HCT116 (cell line): ENCODE measurements around the gene CHST1. TPM values are rescaled to one million over a fixed set of nuclear protein-coding genes. Genes with fewer than 3 reads are reported as not detected.

Experiments
- ATAC-seq: fragments of 200-7000 bp; cut with Tn5 transposase; 2 replicates; pipeline ENCODE4 v1.9.1; 2020; ENCODE audit warnings: mild to moderate bottlenecking, moderate library complexity
- BruUV-seq: library from RNA; stranded (reverse); fragments of 400-500 nt; replicated peaks from 2 replicates; lab custom pipeline; 2021; lab: Mats Ljungman, UMichigan
- CTCF ChIA-PET: fragments of 300-600 bp; sonication (Branson Sonifier 250); formaldehyde crosslinking; loops from one replicate; lab custom pipeline; 2021; ENCODE audit warnings: antibody characterized with exemption; lab: Charles Lee
- POLR2A ChIA-PET: fragments of 300-600, 350-600 bp; sonication (Branson Sonifier 250); formaldehyde crosslinking; loops from one replicate; lab custom pipeline; 2021; ENCODE audit warnings: antibody characterized with exemption; lab: Charles Lee
- RAD21 ChIA-PET, 2 experiments: fragments of 300-600 bp; sonication (Branson Sonifier 250); formaldehyde crosslinking; loops; one replicate each; lab custom pipeline; 2023; ENCODE audit warnings: low total read pairs in 2 of 2; ENCODE audit not compliant: uncharacterized antibody in 2 of 2, unreplicated experiment in 2 of 2, low non-redundant PET in 1 of 2; lab: Charles Lee
- DNase-seq: peaks from one replicate; pipeline ENCODE4 v3.0.0-alpha.2; 2010; ENCODE audit warnings: low read depth, low spot score
- H2AFZ ChIP-seq: fragments of 200-600 bp; shearing (Covaris generic), sonication (generic); 2 replicates; pipeline ENCODE4 v1.6.1; 2017; ENCODE audit warnings: low read depth, mixed run types, mixed read lengths, antibody characterized with exemption, low read length; ENCODE audit not compliant: poor library complexity, severe bottlenecking
- H3K27ac ChIP-seq: 2 replicates; pipeline ENCODE4 v1.5.1; 2012; ENCODE audit warnings: low read depth, low read length
- H3K27me3 ChIP-seq: fragments of 200-600 bp; sonication (generic); 2 replicates; pipeline ENCODE4 v1.6.1; 2016; ENCODE audit warnings: mixed run types, low read length, mixed read lengths; ENCODE audit not compliant: insufficient read depth
- H3K36me3 ChIP-seq, 2 experiments: fragments of 200-500 bp in 1 of 2; fragments of 200-600 bp in 1 of 2; sonication (Bioruptor generic) in 1 of 2; sonication (generic) in 1 of 2; 2 replicates each; pipeline versions ENCODE4 v1.5.1 to v1.6.1; 2014 to 2016; ENCODE audit warnings: low read length in 2 of 2, inconsistent platforms in 1 of 2, mixed read lengths in 1 of 2, mixed run types in 1 of 2; ENCODE audit not compliant: insufficient read depth in 2 of 2, control insufficient read depth in 1 of 2
- H3K4me1 ChIP-seq, 2 experiments: fragments of 200-600 bp in 1 of 2; sonication (generic) in 1 of 2; 2 replicates each; pipeline versions ENCODE4 v1.5.1 to v1.6.1; 2012 to 2017; ENCODE audit warnings: low read length in 2 of 2, inconsistent platforms in 1 of 2, mild to moderate bottlenecking in 1 of 2, mixed read lengths in 1 of 2, mixed run types in 1 of 2, moderate library complexity in 1 of 2; ENCODE audit not compliant: insufficient read depth in 2 of 2, control insufficient read depth in 1 of 2
- H3K4me2 ChIP-seq: fragments of 200-600 bp; sonication (generic); 2 replicates; pipeline ENCODE4 v1.6.1; 2017; ENCODE audit warnings: mixed run types, low read length, mixed read lengths
- H3K4me3 ChIP-seq, 2 experiments: fragments of 200-600 bp in 1 of 2; sonication (generic) in 1 of 2; replicated peaks in 1 of 2; 2 replicates each; pipeline ENCODE4 v1.5.1; 2011 to 2016; ENCODE audit warnings: low read length in 2 of 2, control low read depth in 1 of 2, low read depth in 1 of 2, mild to moderate bottlenecking in 1 of 2, mixed read lengths in 1 of 2, mixed run types in 1 of 2
- H3K79me2 ChIP-seq: fragments of 200-600 bp; sonication (generic); 2 replicates; pipeline ENCODE4 v1.6.1; 2017; ENCODE audit warnings: mild to moderate bottlenecking, mixed run types, low read length, moderate library complexity, mixed read lengths; ENCODE audit not compliant: insufficient read depth
- H3K9ac ChIP-seq: fragments of 200-600 bp; sonication (generic); 2 replicates; pipeline ENCODE4 v1.6.1; 2016; ENCODE audit warnings: low read length, mixed read lengths
- H3K9me2 ChIP-seq: fragments of 200-600 bp; sonication (generic), shearing (Covaris generic); 2 replicates; pipeline ENCODE4 v1.6.1; 2017; ENCODE audit warnings: mixed run types, mild to moderate bottlenecking, moderate library complexity; ENCODE audit not compliant: insufficient read depth
- H3K9me3 ChIP-seq, 2 experiments: fragments of 200-500 bp in 1 of 2; fragments of 200-600 bp in 1 of 2; sonication (Bioruptor generic) in 1 of 2; sonication (generic) in 1 of 2; 2 replicates each; pipeline ENCODE4 v1.6.1; 2014 to 2017; ENCODE audit warnings: low read length in 2 of 2, mixed read lengths in 2 of 2, inconsistent platforms in 1 of 2, low read depth in 1 of 2, mild to moderate bottlenecking in 1 of 2, mixed run types in 1 of 2, moderate library complexity in 1 of 2; ENCODE audit not compliant: control insufficient read depth in 1 of 2, insufficient read depth in 1 of 2
- H4K20me1 ChIP-seq: fragments of 200-600 bp; sonication (generic), shearing (Covaris generic); 2 replicates; pipeline ENCODE4 v1.6.1; 2017; ENCODE audit warnings: mixed run types, mild to moderate bottlenecking, moderate library complexity; ENCODE audit not compliant: insufficient read depth
- ATF3 ChIP-seq: IDR thresholded peaks from 2 replicates; pipeline ENCODE4 v1.6.1; 2012
- CTCF ChIP-seq, 3 experiments: fragments of 200-600 bp in 1 of 3; sonication (generic) in 1 of 3; IDR thresholded peaks in 2 of 3; conservative IDR thresholded peaks in 1 of 3; 2 replicates each; pipeline ENCODE4 v1.5.1; 2012 to 2017; ENCODE audit warnings: low read depth in 2 of 3, low read length in 2 of 3, antibody characterized with exemption in 1 of 3, borderline replicate concordance in 1 of 3, control low read depth in 1 of 3, mild to moderate bottlenecking in 1 of 3, mixed read lengths in 1 of 3, mixed run types in 1 of 3, moderate library complexity in 1 of 3; ENCODE audit not compliant: insufficient read depth in 1 of 3
- EGR1 ChIP-seq: IDR thresholded peaks from 2 replicates; pipeline ENCODE4 v1.6.1; 2012; ENCODE audit warnings: low read depth
- EZH2phosphoT487 ChIP-seq: fragments of 200-600 bp; IDR thresholded peaks from 2 replicates; pipeline ENCODE4 v1.6.1; 2018; ENCODE audit warnings: antibody characterized with exemption, borderline replicate concordance
- POLR2A ChIP-seq: IDR thresholded peaks from 2 replicates; pipeline ENCODE4 v1.7.0; 2011; ENCODE audit warnings: borderline replicate concordance; ENCODE audit not compliant: insufficient read depth, insufficient read length; ENCODE audit errors: extremely low read depth
- REST ChIP-seq: IDR thresholded peaks from 2 replicates; pipeline ENCODE4 v1.6.1; 2012; ENCODE audit warnings: low read depth
- ZFX ChIP-seq: fragments of 450-650 bp; IDR thresholded peaks from 2 replicates; pipeline ENCODE4 v1.6.1; 2017
- ZNF274 ChIP-seq: fragments of 200-500 bp; sonication (Bioruptor generic); IDR thresholded peaks from 2 replicates; pipeline ENCODE4 v1.6.1; 2014; ENCODE audit warnings: mild to moderate bottlenecking, low read depth, low read length, inconsistent platforms
- intact Hi-C: fragments of 100-400 bp; cut with micrococcal nuclease; formaldehyde crosslinking; loops from 2 replicates; pipeline ENCODE4 v1.10.0; 2022
- total RNA-seq: library from RNA; stranded (reverse); gene quantifications from one replicate; pipeline ENCODE4 v1.2.1, GENCODE V29; 2021; ENCODE audit not compliant: unreplicated experiment

CHST1 gene
- total RNA-seq, 1 experiment from 2014 or later, result 0.69 TPM

GRCh38 chr11:45647786-45648185, 17.6 kb downstream of the CHST1 start:
- TF ChIP-seq EGR1 (no peak), ZNF274 (no peak), EZH2phosphoT487 (no peak), ZFX (no peak), POLR2A (no peak), REST (no peak), ATF3 (no peak), CTCF (IDR thresholded peaks at IDR 0.05 in 2 of 3, conservative IDR thresholded peaks at IDR 0.05 in 1 of 3; ENCODE audit: borderline replicate concordance in 1 of 3, insufficient read depth in 1 of 3, low read depth in 2 of 3, low read length in 2 of 3) (no peak)
- TF ChIP-seq, all 23 proteins: peak for 0
- H3K4me3 ChIP-seq, result no peak overlapping the region
- BruUV-seq, result no TSS peak
- H3K27me3 ChIP-seq, result peaks cover 7% of the 10 kb centered on the region; the same call in 1 of the 2 replicates
- H3K4me1 ChIP-seq, result no peaks in the 10 kb centered on the region
- ATAC-seq (no peak), DNase-seq (no peak)
- H2AFZ ChIP-seq, result no peak overlapping the region
- no peaks in the 10 kb centered on the region for H3K9me2 ChIP-seq
- H3K9ac ChIP-seq, result no peak overlapping the region
- H3K27ac ChIP-seq, result no peak overlapping the region
- RAD21 ChIA-PET, result no interaction called here
- POLR2A ChIA-PET, result no interaction called here
- H3K4me2 ChIP-seq, result no peak overlapping the region
- H3K9me3 ChIP-seq, result no peaks in the 10 kb centered on the region
- intact Hi-C loops, result no loop called here
- no peaks in the 10 kb centered on the region for H3K79me2 ChIP-seq
- CTCF ChIA-PET, result interaction anchor here (2.0 kb wide), 1 partner anchor 9 kb away, joined by 6 read pairs; no protein-coding TSS in a partner anchor
- H4K20me1 ChIP-seq, result no peaks in the 10 kb centered on the region
- no peaks in the 10 kb centered on the region for H3K36me3 ChIP-seq
